OCI-LY1 (cell line): ENCODE results near the gene HOXD10.

Experiments used
- CTCF ChIP-seq: fragments of 200-600 bp; sonication (generic), shearing (Covaris generic); IDR thresholded peaks from 2 replicates; pipeline ENCODE4 v1.5.1; 2017; ENCODE audit warnings: mild to moderate bottlenecking, antibody characterized with exemption, low read length, moderate library complexity, mixed read lengths
- EZH2 ChIP-seq: fragments of 200-600 bp; sonication (generic), shearing (Covaris generic); IDR thresholded peaks from 2 replicates; pipeline ENCODE4 v1.8.0; 2017; ENCODE audit warnings: borderline replicate concordance, mixed run types, mild to moderate bottlenecking, antibody characterized with exemption, low read length, moderate library complexity, mixed read lengths

GRCh38 chr2:176105078-176105729, 11.4 kb upstream of the HOXD10 start:
- no peak for TF ChIP-seq EZH2
- no peak for TF ChIP-seq CTCF
